IMR-90 (cell line): ENCODE measurements around the gene DPP10. TPM values are rescaled to one million over a fixed set of nuclear protein-coding genes. Genes with fewer than 3 reads are reported as not detected.

Experiments
- ATAC-seq: fragments of 200-7000 bp; cut with Tn5 transposase; 2 replicates; pipeline ENCODE4 v1.9.1; 2020; ENCODE audit warnings: low read depth, mild to moderate bottlenecking, moderate library complexity
- BruUV-seq: library from RNA; stranded (reverse); fragments of 400-500 nt; replicated peaks from 2 replicates; lab custom pipeline; 2021; lab: Mats Ljungman, UMichigan
- CTCF ChIA-PET: fragments of 300-600 bp; formaldehyde crosslinking; extraction: SDS; loops from one replicate; lab custom pipeline; 2021; ENCODE audit warnings: antibody characterized with exemption; lab: Yijun Ruan, JAX
- POLR2A ChIA-PET: fragments of 300-600 bp; sonication (Branson Sonifier 250); formaldehyde crosslinking; loops from one replicate; lab custom pipeline; 2022; ENCODE audit warnings: antibody characterized with exemption; ENCODE audit not compliant: unreplicated experiment; lab: Charles Lee
- DNase-seq: peaks from one replicate; pipeline ENCODE4 v3.0.0; 2013
- H2AFZ ChIP-seq: replicated peaks from 2 replicates; pipeline ENCODE3; 2013; ENCODE audit warnings: low read length, mild to moderate bottlenecking; ENCODE audit not compliant: poor library complexity
- H2AK5ac ChIP-seq: 2 replicates; pipeline ENCODE4 v1.6.1; 2013; ENCODE audit warnings: low read depth, low read length, inconsistent platforms
- H2AK9ac ChIP-seq: replicated peaks from 2 replicates; pipeline ENCODE3; 2013; ENCODE audit warnings: mild to moderate bottlenecking, low read depth, low read length, moderate library complexity; ENCODE audit not compliant: poor library complexity
- H2BK120ac ChIP-seq: 2 replicates; pipeline ENCODE4 v1.6.1; 2013; ENCODE audit warnings: low read depth, low read length, inconsistent platforms
- H2BK15ac ChIP-seq: 3 replicates; pipeline ENCODE4 v1.6.1; 2013; ENCODE audit warnings: low read depth, low read length, inconsistent platforms
- H2BK20ac ChIP-seq: 2 replicates; pipeline ENCODE4 v1.6.1; 2013; ENCODE audit warnings: low read depth, mild to moderate bottlenecking, inconsistent platforms, low read length, moderate library complexity
- H2BK5ac ChIP-seq: 2 replicates; pipeline ENCODE4 v1.6.1; 2013; ENCODE audit warnings: mild to moderate bottlenecking, low read depth, low read length, inconsistent platforms; ENCODE audit not compliant: poor library complexity, severe bottlenecking
- H3K14ac ChIP-seq: replicated peaks from 2 replicates; pipeline ENCODE4 v1.6.1; 2013; ENCODE audit warnings: low read depth, low read length, inconsistent platforms
- H3K18ac ChIP-seq: 2 replicates; pipeline ENCODE4 v1.6.1; 2013; ENCODE audit warnings: low read depth, low read length, control low read depth
- H3K23ac ChIP-seq: 2 replicates; pipeline ENCODE4 v1.6.1; 2013; ENCODE audit warnings: low read depth, low read length, inconsistent platforms
- H3K27ac ChIP-seq: 2 replicates; pipeline ENCODE4 v1.5.1; 2013; ENCODE audit warnings: mild to moderate bottlenecking, control low read depth, low read length; ENCODE audit not compliant: insufficient read depth
- H3K27me3 ChIP-seq: 2 replicates; pipeline ENCODE4 v1.6.1; 2013; ENCODE audit warnings: low read length; ENCODE audit not compliant: control insufficient read depth, insufficient read depth
- H3K36me3 ChIP-seq: 2 replicates; pipeline ENCODE4 v1.6.1; 2013; ENCODE audit warnings: low read length, mixed read lengths; ENCODE audit not compliant: control insufficient read depth, insufficient read depth
- H3K4ac ChIP-seq: 2 replicates; pipeline ENCODE4 v1.6.1; 2013; ENCODE audit warnings: low read depth, low read length, inconsistent platforms
- H3K4me1 ChIP-seq: 2 replicates; pipeline ENCODE4 v1.6.1; 2013; ENCODE audit warnings: low read length, mixed read lengths; ENCODE audit not compliant: control insufficient read depth, insufficient read depth
- H3K4me2 ChIP-seq: 2 replicates; pipeline ENCODE4 v1.6.1; 2013; ENCODE audit warnings: low read depth, mild to moderate bottlenecking, control low read depth, low read length, moderate library complexity
- H3K4me3 ChIP-seq: 2 replicates; pipeline ENCODE4 v1.5.1; 2013; ENCODE audit warnings: low read depth, mild to moderate bottlenecking, control low read depth, low read length, moderate library complexity; ENCODE audit not compliant: insufficient read depth
- H3K56ac ChIP-seq: 2 replicates; pipeline ENCODE4 v1.6.1; 2013; ENCODE audit warnings: low read length, inconsistent platforms; ENCODE audit not compliant: insufficient read depth; ENCODE audit errors: extremely low read depth
- H3K79me1 ChIP-seq, 2 experiments: 2 replicates each; pipeline ENCODE4 v1.6.1; 2013; ENCODE audit warnings: low read length in 2 of 2, inconsistent platforms in 1 of 2, low read depth in 1 of 2
- H3K9ac ChIP-seq: 2 replicates; pipeline ENCODE4 v1.6.1; 2013; ENCODE audit warnings: low read depth, low read length, control low read depth
- H3K9me1 ChIP-seq: 2 replicates; pipeline ENCODE4 v1.6.1; 2013; ENCODE audit warnings: low read length, inconsistent platforms; ENCODE audit not compliant: insufficient read depth
- H3K9me3 ChIP-seq: 2 replicates; pipeline ENCODE4 v1.6.1; 2013; ENCODE audit warnings: low read length; ENCODE audit not compliant: control insufficient read depth, insufficient read depth
- H4K20me1 ChIP-seq: 2 replicates; pipeline ENCODE4 v1.6.1; 2013; ENCODE audit warnings: low read length, inconsistent platforms; ENCODE audit not compliant: insufficient read depth
- H4K5ac ChIP-seq: 2 replicates; pipeline ENCODE4 v1.6.1; 2013; ENCODE audit warnings: mild to moderate bottlenecking, low read depth, low read length, control low read depth
- H4K8ac ChIP-seq, 2 experiments: 2 replicates each; pipeline ENCODE4 v1.6.1; 2013; ENCODE audit warnings: low read depth in 2 of 2, low read length in 2 of 2, control low read depth in 1 of 2, inconsistent platforms in 1 of 2
- H4K91ac ChIP-seq: 2 replicates; pipeline ENCODE4 v1.6.1; 2013; ENCODE audit warnings: low read depth, low read length, inconsistent platforms; ENCODE audit not compliant: insufficient read depth
- MAFK ChIP-seq: IDR thresholded peaks from 2 replicates; pipeline ENCODE4 v1.6.1; 2012; ENCODE audit warnings: low read depth, low read length, improper control_type of control experiment
- MXI1 ChIP-seq: IDR thresholded peaks from 2 replicates; pipeline ENCODE4 v1.6.1; 2012; ENCODE audit warnings: low read depth, mild to moderate bottlenecking, low read length, moderate library complexity, borderline replicate concordance
- NFE2L2 ChIP-seq: fragments of 150-350 bp; IDR thresholded peaks from 2 replicates; pipeline ENCODE4 v1.6.1; 2016; ENCODE audit warnings: low read depth, mild to moderate bottlenecking, low read length
- POLR2A ChIP-seq: IDR thresholded peaks from 2 replicates; pipeline ENCODE4 v1.6.1; 2012; ENCODE audit warnings: mild to moderate bottlenecking, low read depth, low read length
- RCOR1 ChIP-seq: IDR thresholded peaks from 2 replicates; pipeline ENCODE4 v1.6.1; 2012; ENCODE audit warnings: mild to moderate bottlenecking, low read length, improper control_type of control experiment; ENCODE audit not compliant: insufficient replicate concordance
- RFX5 ChIP-seq: IDR thresholded peaks from 2 replicates; pipeline ENCODE4 v1.8.0; 2012; ENCODE audit warnings: low read depth, mild to moderate bottlenecking, low read length, moderate library complexity
- WGBS, 2 experiments: methylation state at CpG; one replicate each; pipeline versions ENCODE4 v1.1.5 to v1.1.7; 2013; ENCODE audit warnings: missing lambda C conversion rate in 2 of 2; ENCODE audit not compliant: insufficient read length in 1 of 2; ENCODE audit errors: extremely low coverage in 2 of 2; 5-methylcytosine and 5-hydroxymethylcytosine counted together
- dilution Hi-C: fragments of 300-500 bp; cut with HindIII; formaldehyde crosslinking; loops from one replicate; pipeline ENCODE4 v1.14.3; 2018; ENCODE audit warnings: low sequenced_read_pairs; ENCODE audit not compliant: unreplicated experiment
- in situ Hi-C: fragments of 300-500 bp; cut with MboI; formaldehyde crosslinking; loops from 3 replicates; pipeline ENCODE4 v1.14.3; 2019; ENCODE audit warnings: low sequenced_read_pairs, inconsistent platforms, mixed read lengths
- intact Hi-C: fragments of 100-400 bp; cut with micrococcal nuclease; formaldehyde crosslinking; loops from 2 replicates; pipeline ENCODE4 v1.10.0; 2022
- polyA plus RNA-seq, 3 experiments: library from polyadenylated mRNA; depleted of rRNA; stranded (reverse); fragments of >200 nt; gene quantifications; 2 replicates each; pipeline ENCODE4 v1.2.3, GENCODE V29; 2012; ENCODE audit warnings: low replicate concordance in 1 of 3
- total RNA-seq: library from RNA; depleted of rRNA; stranded (reverse); fragments of >200 nt; gene quantifications from 2 replicates; pipeline ENCODE4 v1.2.3, GENCODE V29; 2012
- TF ChIP-seq, protein P1 (sequence below): conservative IDR thresholded peaks from 2 replicates; pipeline ENCODE4 v1.5.1; 2012; ENCODE audit warnings: mild to moderate bottlenecking, low read depth, low read length, improper control_type of control experiment
- TF ChIP-seq, protein P2 (sequence below): fragments of 150-350 bp; IDR thresholded peaks from 2 replicates; pipeline ENCODE4 v1.6.1; 2017; ENCODE audit warnings: mild to moderate bottlenecking, antibody characterized with exemption, low read length, low read depth

Gene DPP10
- total and polyA plus RNA-seq, 2 of the 4 experiments (the other 2 are of a cell fraction) = not detected

DNA sequence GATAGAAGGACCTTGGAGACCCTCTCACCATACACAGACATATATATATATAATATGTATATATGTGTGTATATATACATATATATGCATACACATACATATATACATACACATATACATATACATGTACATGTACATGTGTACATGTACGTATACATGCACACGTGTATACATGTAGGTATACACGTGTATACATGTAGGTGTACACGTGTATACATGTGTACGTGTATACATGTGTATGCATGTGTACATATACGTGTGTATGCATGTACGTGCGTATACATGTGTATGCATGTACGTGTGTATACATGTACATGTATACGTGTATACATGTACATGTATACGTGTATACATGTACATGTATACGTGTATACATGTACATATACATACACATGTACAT, 54.5 kb downstream of the DPP10 start:
- ATAC-seq (no peak), DNase-seq (no peak)
- POLR2A ChIA-PET = no interaction called here
- no peak overlapping the region for H3K9ac ChIP-seq
- H2AK5ac ChIP-seq = no peak overlapping the region
- no peak overlapping the region for H4K5ac ChIP-seq
- no peaks in the 10 kb centered on the region for H4K20me1 ChIP-seq
- no peak overlapping the region for H4K8ac ChIP-seq
- H2BK120ac ChIP-seq = no peak overlapping the region
- no peak overlapping the region for H3K4ac ChIP-seq
- no peaks in the 10 kb centered on the region for H3K4me1 ChIP-seq
- no peak overlapping the region for H3K56ac ChIP-seq
- H3K4me2 ChIP-seq = no peak overlapping the region
- H2BK5ac ChIP-seq = no peak overlapping the region
- H3K27me3 ChIP-seq = no peaks in the 10 kb centered on the region
- CTCF ChIA-PET = no interaction called here
- no peak overlapping the region for H2AFZ ChIP-seq
- TF ChIP-seq MAFK = no peak
- no peak for TF ChIP-seq RFX5
- TF ChIP-seq, protein P1, sequence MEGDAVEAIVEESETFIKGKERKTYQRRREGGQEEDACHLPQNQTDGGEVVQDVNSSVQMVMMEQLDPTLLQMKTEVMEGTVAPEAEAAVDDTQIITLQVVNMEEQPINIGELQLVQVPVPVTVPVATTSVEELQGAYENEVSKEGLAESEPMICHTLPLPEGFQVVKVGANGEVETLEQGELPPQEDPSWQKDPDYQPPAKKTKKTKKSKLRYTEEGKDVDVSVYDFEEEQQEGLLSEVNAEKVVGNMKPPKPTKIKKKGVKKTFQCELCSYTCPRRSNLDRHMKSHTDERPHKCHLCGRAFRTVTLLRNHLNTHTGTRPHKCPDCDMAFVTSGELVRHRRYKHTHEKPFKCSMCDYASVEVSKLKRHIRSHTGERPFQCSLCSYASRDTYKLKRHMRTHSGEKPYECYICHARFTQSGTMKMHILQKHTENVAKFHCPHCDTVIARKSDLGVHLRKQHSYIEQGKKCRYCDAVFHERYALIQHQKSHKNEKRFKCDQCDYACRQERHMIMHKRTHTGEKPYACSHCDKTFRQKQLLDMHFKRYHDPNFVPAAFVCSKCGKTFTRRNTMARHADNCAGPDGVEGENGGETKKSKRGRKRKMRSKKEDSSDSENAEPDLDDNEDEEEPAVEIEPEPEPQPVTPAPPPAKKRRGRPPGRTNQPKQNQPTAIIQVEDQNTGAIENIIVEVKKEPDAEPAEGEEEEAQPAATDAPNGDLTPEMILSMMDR = no peak
- TF ChIP-seq, protein P2, sequence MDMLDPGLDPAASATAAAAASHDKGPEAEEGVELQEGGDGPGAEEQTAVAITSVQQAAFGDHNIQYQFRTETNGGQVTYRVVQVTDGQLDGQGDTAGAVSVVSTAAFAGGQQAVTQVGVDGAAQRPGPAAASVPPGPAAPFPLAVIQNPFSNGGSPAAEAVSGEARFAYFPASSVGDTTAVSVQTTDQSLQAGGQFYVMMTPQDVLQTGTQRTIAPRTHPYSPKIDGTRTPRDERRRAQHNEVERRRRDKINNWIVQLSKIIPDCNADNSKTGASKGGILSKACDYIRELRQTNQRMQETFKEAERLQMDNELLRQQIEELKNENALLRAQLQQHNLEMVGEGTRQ = no peak
- no peak for TF ChIP-seq POLR2A
- TF ChIP-seq MXI1 = no peak
- no peak for TF ChIP-seq RCOR1
- TF ChIP-seq NFE2L2 = no peak
- BruUV-seq = no TSS peak
- H3K9me1 ChIP-seq = no peaks in the 10 kb centered on the region
- no peak overlapping the region for H3K4me3 ChIP-seq
- no peak overlapping the region for H2AK9ac ChIP-seq
- no peaks in the 10 kb centered on the region for H3K9me3 ChIP-seq
- H3K14ac ChIP-seq = no peak overlapping the region
- no CpG with 5 or more reads among the region's 12 CpGs for WGBS, 2 experiments
- H3K79me1 ChIP-seq = no peaks in the 10 kb centered on the region
- no peak overlapping the region for H3K27ac ChIP-seq
- H3K23ac ChIP-seq = no peak overlapping the region
- H2BK20ac ChIP-seq = no peak overlapping the region
- H3K18ac ChIP-seq = no peak overlapping the region
- no peaks in the 10 kb centered on the region for H3K36me3 ChIP-seq
- dilution Hi-C loops (no loop called here), in situ Hi-C loops (no loop called here), intact Hi-C loops (no loop called here)
- no peak overlapping the region for H2BK15ac ChIP-seq
- H4K91ac ChIP-seq = no peak overlapping the region
